Neutrophil (primary cell): ENCODE results near the gene MEIS2.

Experiments
- H3K27ac ChIP-seq: fragments of 200-600 bp; sonication (generic); 2 replicates; pipeline ENCODE4 v1.5.1; 2016; ENCODE audit warnings: mild to moderate bottlenecking, moderate library complexity
- H3K27me3 ChIP-seq: fragments of 200-600 bp; sonication (generic); 2 replicates; pipeline ENCODE4 v1.6.0; 2016; ENCODE audit warnings: mild to moderate bottlenecking
- H3K36me3 ChIP-seq: fragments of 200-600 bp; sonication (generic); 2 replicates; pipeline ENCODE4 v1.5.1; 2017
- H3K4me1 ChIP-seq, 2 experiments: fragments of 200-600 bp in 1 of 2; sonication (generic) in 1 of 2; 1 replicate in 1 of 2; 2 replicates in 1 of 2; pipeline versions ENCODE4 v1.5.1 to v1.6.1; 2013 to 2016; ENCODE audit warnings: low read depth in 1 of 2, low read length in 1 of 2, mild to moderate bottlenecking in 1 of 2, moderate library complexity in 1 of 2; ENCODE audit not compliant: control insufficient read depth in 1 of 2, insufficient read depth in 1 of 2
- H3K4me3 ChIP-seq, 2 experiments: fragments of 200-600 bp in 1 of 2; sonication (generic) in 1 of 2; 1 replicate in 1 of 2; 2 replicates in 1 of 2; pipeline ENCODE4 v1.5.1; 2013 to 2016; ENCODE audit warnings: low read depth in 1 of 2, low read length in 1 of 2, mild to moderate bottlenecking in 1 of 2, moderate library complexity in 1 of 2
- H3K9me3 ChIP-seq: fragments of 200-600 bp; sonication (generic); 2 replicates; pipeline ENCODE4 v1.5.1; 2016
- CTCF ChIP-seq: fragments of 200-600 bp; sonication (generic); IDR thresholded peaks from 2 replicates; pipeline ENCODE4 v1.5.1; 2016; ENCODE audit warnings: antibody characterized with exemption

The MEIS2 gene

GRCh38 chr15:36940636-36941260, 159.6 kb downstream of the MEIS2 start:
- no peaks in the 10 kb centered on the region for H3K36me3 ChIP-seq
- no peaks in the 10 kb centered on the region for H3K9me3 ChIP-seq
- no peak overlapping the region for H3K27ac ChIP-seq
- no peak for TF ChIP-seq CTCF
- no peak overlapping the region for H3K4me3 ChIP-seq
- H3K4me1 ChIP-seq: no peaks in the 10 kb centered on the region
- H3K27me3 ChIP-seq: no peaks in the 10 kb centered on the region

GRCh38 chr15:36940219-36940618, 160.1 kb downstream of the MEIS2 start:
- no peak for TF ChIP-seq CTCF
- no peak overlapping the region for H3K27ac ChIP-seq
- H3K27me3 ChIP-seq: no peaks in the 10 kb centered on the region
- H3K4me3 ChIP-seq: no peak overlapping the region
- H3K4me1 ChIP-seq: no peaks in the 10 kb centered on the region
- H3K36me3 ChIP-seq: no peaks in the 10 kb centered on the region
- H3K9me3 ChIP-seq: no peaks in the 10 kb centered on the region

GRCh38 chr15:36938764-36939163, 161.6 kb downstream of the MEIS2 start:
- Histone ChIP-seq H3K27me3 (no peaks in the 10 kb centered on the region), H3K4me1 (no peaks in the 10 kb centered on the region), H3K4me3 (no peak overlapping the region), H3K9me3 (no peaks in the 10 kb centered on the region), H3K36me3 (no peaks in the 10 kb centered on the region), H3K27ac (no peak overlapping the region)
- TF ChIP-seq CTCF: no peak

- TF ChIP-seq CTCF: no peak
- H3K27me3 ChIP-seq: no peaks in the 10 kb centered on the region
- H3K27ac ChIP-seq: no peak overlapping the region
- no peaks in the 10 kb centered on the region for H3K9me3 ChIP-seq
- no peaks in the 10 kb centered on the region for H3K36me3 ChIP-seq
- H3K4me1 ChIP-seq: no peaks in the 10 kb centered on the region
- H3K4me3 ChIP-seq: no peak overlapping the region
Measured at GRCh38 chr15:36938131-36938530, 162.2 kb downstream of the MEIS2 start.

GRCh38 chr15:36936613-36937012, 163.7 kb downstream of the MEIS2 start:
- no peak for TF ChIP-seq CTCF
- no peaks in the 10 kb centered on the region for H3K27me3 ChIP-seq
- no peak overlapping the region for H3K27ac ChIP-seq
- no peaks in the 10 kb centered on the region for H3K36me3 ChIP-seq
- H3K9me3 ChIP-seq: no peaks in the 10 kb centered on the region
- no peaks in the 10 kb centered on the region for H3K4me1 ChIP-seq
- no peak overlapping the region for H3K4me3 ChIP-seq
